ENCODE results near the gene OCRL. TPM values are rescaled to one million over a fixed set of nuclear protein-coding genes. Genes with fewer than 3 reads are reported as not detected.

Gene OCRL
- polyA plus RNA-seq, 1 experiment = 16.4 TPM

DNA sequence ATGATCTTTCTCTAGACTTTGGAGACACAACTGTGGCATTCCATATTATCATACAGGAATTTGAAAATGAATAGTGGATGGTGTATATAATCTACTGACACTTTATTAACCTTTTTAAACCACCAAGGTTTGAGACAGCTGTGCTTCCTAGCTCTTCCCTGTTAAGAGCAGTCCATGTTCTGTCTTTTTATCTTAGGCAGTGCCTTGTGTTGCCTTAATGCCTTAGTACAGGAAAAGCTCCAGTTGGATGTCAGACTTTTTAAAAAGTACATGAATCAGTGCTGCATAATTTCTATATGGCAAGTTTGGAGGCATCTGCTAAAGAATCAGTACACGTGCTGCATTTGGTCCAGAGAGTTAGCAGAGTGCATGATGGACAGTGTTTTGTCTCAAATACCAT lies 45.1 kb downstream of the OCRL start:
- POLR2A ChIA-PET = no interaction called here
- TF ChIP-seq, protein P1, sequence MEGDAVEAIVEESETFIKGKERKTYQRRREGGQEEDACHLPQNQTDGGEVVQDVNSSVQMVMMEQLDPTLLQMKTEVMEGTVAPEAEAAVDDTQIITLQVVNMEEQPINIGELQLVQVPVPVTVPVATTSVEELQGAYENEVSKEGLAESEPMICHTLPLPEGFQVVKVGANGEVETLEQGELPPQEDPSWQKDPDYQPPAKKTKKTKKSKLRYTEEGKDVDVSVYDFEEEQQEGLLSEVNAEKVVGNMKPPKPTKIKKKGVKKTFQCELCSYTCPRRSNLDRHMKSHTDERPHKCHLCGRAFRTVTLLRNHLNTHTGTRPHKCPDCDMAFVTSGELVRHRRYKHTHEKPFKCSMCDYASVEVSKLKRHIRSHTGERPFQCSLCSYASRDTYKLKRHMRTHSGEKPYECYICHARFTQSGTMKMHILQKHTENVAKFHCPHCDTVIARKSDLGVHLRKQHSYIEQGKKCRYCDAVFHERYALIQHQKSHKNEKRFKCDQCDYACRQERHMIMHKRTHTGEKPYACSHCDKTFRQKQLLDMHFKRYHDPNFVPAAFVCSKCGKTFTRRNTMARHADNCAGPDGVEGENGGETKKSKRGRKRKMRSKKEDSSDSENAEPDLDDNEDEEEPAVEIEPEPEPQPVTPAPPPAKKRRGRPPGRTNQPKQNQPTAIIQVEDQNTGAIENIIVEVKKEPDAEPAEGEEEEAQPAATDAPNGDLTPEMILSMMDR (IDR thresholded peaks at IDR 0.05; ENCODE audit: insufficient read depth, low read depth, low read length) = no peak
- peaks cover 10% of the 10 kb centered on the region for H3K36me3 ChIP-seq (ENCODE audit: control insufficient read depth, insufficient read depth, low read length)
- H3K4me3 ChIP-seq (ENCODE audit: low read depth, low read length) = no peak overlapping the region
- CTCF ChIA-PET = interaction anchor here (1.3 kb wide), 1 partner anchor 16 kb away, joined by 3 read pairs; no protein-coding TSS in a partner anchor
- DNase-seq (ENCODE audit: low read depth) = no peak
- H3K27me3 ChIP-seq (ENCODE audit: control insufficient read depth, insufficient read depth, low read length) = no peaks in the 10 kb centered on the region

DNA sequence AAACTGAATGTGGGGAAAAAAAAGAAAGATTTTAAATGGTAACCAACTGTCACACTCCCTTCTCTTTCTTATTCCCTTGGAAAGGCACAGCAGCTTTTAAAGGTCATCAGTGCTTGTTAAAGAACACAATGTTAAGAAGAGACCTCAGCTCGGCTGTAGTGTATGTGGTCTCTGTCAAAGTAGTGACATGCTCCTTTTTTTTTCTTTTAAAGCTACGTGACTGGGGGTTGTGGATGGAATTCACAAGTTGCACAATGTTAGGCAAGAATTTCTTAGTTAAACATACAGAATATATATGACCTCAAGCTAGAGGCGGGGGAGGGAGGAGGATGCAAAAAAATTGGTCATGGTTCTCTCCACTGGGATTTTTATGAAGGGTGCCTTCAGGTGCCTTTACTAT lies 45.6 kb downstream of the OCRL start:
- CTCF ChIA-PET = interaction anchor here (1.3 kb wide), 1 partner anchor 15 kb away, joined by 3 read pairs; no protein-coding TSS in a partner anchor

DNA sequence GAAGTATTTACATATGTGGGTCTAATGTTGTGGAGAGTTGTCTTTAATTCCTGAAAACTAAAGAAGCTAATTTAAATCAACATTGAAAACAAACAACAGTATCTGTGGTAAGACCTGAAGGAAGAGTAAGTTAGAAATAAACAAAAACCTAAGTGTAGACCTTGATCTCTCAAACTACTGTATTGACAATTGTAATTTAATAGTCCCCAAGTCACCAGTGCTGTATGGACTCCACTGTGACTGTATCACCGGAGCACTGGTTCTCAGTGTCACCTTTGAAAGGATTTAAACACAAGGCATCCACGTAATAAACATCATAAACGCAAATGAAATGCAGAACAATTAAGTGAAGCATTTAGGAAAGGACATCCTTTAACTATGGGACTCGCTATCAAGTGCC lies 46.4 kb downstream of the OCRL start:
- peaks cover 10% of the 10 kb centered on the region for H3K36me3 ChIP-seq (ENCODE audit: control insufficient read depth, insufficient read depth, low read length)
- ChIA-PET CTCF (interaction anchor here (1.3 kb wide), 1 partner anchor 15 kb away, joined by 3 read pairs; no protein-coding TSS in a partner anchor), POLR2A (no interaction called here)
- no peak for DNase-seq (ENCODE audit: low read depth)
- TF ChIP-seq, protein P1 (IDR thresholded peaks at IDR 0.05; ENCODE audit: insufficient read depth, low read depth, low read length) = no peak
- H3K4me3 ChIP-seq (ENCODE audit: low read depth, low read length) = no peak overlapping the region
- no peaks in the 10 kb centered on the region for H3K27me3 ChIP-seq (ENCODE audit: control insufficient read depth, insufficient read depth, low read length)

More for the DNA sequence above, 45.6 kb downstream of the OCRL start:
- DNase-seq (ENCODE audit: low read depth) = no peak
- TF ChIP-seq, protein P1 (IDR thresholded peaks at IDR 0.05; ENCODE audit: insufficient read depth, low read depth, low read length) = no peak
- Histone ChIP-seq H3K4me3 (ENCODE audit: low read depth, low read length) (no peak overlapping the region), H3K27me3 (ENCODE audit: control insufficient read depth, insufficient read depth, low read length) (no peaks in the 10 kb centered on the region), H3K36me3 (ENCODE audit: control insufficient read depth, insufficient read depth, low read length) (peaks cover 10% of the 10 kb centered on the region)
- POLR2A ChIA-PET = no interaction called here

DNA sequence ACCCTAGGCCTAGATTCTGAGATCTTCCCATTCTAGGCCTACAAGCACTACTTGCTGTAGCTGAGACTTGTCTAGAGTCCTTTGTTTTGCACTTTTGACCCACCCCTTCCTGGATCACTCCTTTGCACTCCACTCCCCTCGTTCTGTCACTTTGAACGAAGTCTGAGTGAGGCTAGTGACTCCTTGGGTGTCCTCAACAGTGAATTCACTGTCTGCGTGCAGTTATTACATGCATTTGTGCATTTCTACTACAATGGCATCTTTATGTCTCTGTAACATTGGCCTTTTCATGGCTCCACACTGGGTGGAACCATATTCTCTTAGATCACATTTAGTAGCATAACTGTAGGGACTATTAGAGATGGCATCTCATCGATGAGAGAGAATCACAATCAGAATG lies 50.5 kb downstream of the OCRL start:
- no peak for DNase-seq (ENCODE audit: low read depth)
- CTCF ChIA-PET = interaction anchor here (0.6 kb wide), 1 partner anchor 71 kb away, joined by 3 read pairs; no protein-coding TSS in a partner anchor
- Histone ChIP-seq H3K36me3 (ENCODE audit: control insufficient read depth, insufficient read depth, low read length) (peaks cover 10% of the 10 kb centered on the region), H3K27me3 (ENCODE audit: control insufficient read depth, insufficient read depth, low read length) (no peaks in the 10 kb centered on the region), H3K4me3 (ENCODE audit: low read depth, low read length) (no peak overlapping the region)
- POLR2A ChIA-PET = no interaction called here
- TF ChIP-seq, protein P1 (IDR thresholded peaks at IDR 0.05; ENCODE audit: insufficient read depth, low read depth, low read length) = no peak

DNA sequence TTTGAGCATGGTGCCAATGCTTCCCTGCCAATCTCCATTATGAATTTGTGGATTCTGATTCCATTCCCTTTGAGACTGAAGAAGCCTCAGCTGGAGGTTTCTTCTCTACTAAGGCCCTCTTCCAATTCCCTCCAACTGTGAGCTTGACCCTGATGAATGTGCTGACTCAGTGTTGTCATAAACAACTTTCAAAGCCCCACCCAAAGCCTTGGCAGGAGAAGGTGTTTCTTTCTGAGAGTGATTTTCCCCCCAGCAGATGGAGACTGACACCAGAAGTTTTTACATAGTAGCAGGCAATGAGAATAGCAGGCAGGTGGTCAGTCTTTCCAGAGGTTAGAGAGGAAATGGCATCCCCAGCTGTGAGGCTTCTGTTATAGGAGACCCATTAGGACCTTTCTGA lies 53.1 kb downstream of the OCRL start:
- Histone ChIP-seq H3K36me3 (ENCODE audit: control insufficient read depth, insufficient read depth, low read length) (peaks cover 7% of the 10 kb centered on the region), H3K4me3 (ENCODE audit: low read depth, low read length) (no peak overlapping the region), H3K27me3 (ENCODE audit: control insufficient read depth, insufficient read depth, low read length) (no peaks in the 10 kb centered on the region)
- ChIA-PET CTCF (no interaction called here), POLR2A (no interaction called here)
- no peak for DNase-seq (ENCODE audit: low read depth)
- TF ChIP-seq, protein P1 (IDR thresholded peaks at IDR 0.05; ENCODE audit: insufficient read depth, low read depth, low read length) = no peak
